ENCODE data around the gene HOXA6. TPM values are rescaled to one million over a fixed set of nuclear protein-coding genes. Genes with fewer than 3 reads are reported as not detected.

HOXA6 gene
- total RNA-seq, 1 experiment from 2014 or later, result 12.7 TPM

DNA sequence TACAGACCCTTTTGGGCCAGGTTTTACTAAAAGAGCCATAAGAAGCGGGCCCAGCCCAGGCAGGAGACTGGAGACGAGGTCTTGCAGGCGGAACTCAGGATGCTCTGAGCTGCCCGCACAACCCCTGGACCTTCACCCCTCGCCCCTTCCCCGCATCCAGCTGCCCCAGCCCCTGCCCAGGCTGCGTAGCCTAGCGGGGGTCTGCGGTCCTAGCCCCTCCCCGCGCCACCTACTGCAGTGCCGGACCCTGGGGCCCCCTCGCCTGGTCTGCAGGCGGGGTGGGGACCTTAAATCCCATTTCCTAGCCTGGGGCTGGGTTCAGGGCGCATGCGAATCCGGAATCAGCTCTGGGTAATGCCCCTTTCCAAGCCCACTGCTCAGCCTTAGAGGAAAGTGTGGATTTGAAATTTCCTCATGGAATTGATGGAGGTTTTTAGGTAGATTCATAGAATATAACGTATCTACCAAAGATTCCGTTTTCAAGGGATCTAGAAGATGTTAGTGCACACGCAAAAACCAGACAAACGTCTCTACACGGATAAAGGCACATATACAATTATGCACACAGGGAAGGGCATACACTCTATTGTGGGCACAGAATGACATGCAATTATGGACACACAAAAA, 5.4 kb upstream of the HOXA6 start:
- ChIA-PET POLR2A (interaction anchor here (1.5 kb wide), 1 partner anchor 9 kb away, joined by 4 read pairs; no protein-coding TSS in a partner anchor), CTCF (interaction anchor here (1.1 to 1.6 kb wide), 2 partner anchors 8 to 10 kb away, joined by 4 to 6 read pairs; no protein-coding TSS in a partner anchor), RAD21 (ENCODE audit: low non-redundant PET in 1 of 2, low total read pairs in 2 of 2, uncharacterized antibody in 2 of 2, unreplicated experiment in 2 of 2) (no interaction called here)
- Histone ChIP-seq H3K27me3 (ENCODE audit: insufficient read depth, low read length) (no peaks in the 10 kb centered on the region), H3K4me1 (ENCODE audit: control insufficient read depth in 1 of 2, insufficient read depth in 2 of 2, low read length in 2 of 2) (peaks cover 23 to 72% of the 10 kb centered on the region in 2 experiments), H3K36me3 (ENCODE audit: control insufficient read depth in 1 of 2, insufficient read depth in 2 of 2, low read length in 2 of 2) (no peaks in the 10 kb centered on the region), H3K4me3 (replicated peaks in 1 of 2; ENCODE audit: low read depth in 1 of 2, low read length in 2 of 2) (peak overlapping the region; percentile 60 to 71), H3K4me2 (ENCODE audit: low read length) (peak overlapping the region; percentile 95), H3K27ac (ENCODE audit: low read depth, low read length) (peak overlapping the region; percentile 82), H3K9me2 (ENCODE audit: insufficient read depth) (no peaks in the 10 kb centered on the region), H4K20me1 (ENCODE audit: insufficient read depth) (no peaks in the 10 kb centered on the region), H3K9ac (ENCODE audit: low read length) (peak overlapping the region; percentile 74), H2AFZ (ENCODE audit: low read depth, low read length, poor library complexity, severe bottlenecking) (peak overlapping the region; percentile 76), H3K79me2 (ENCODE audit: insufficient read depth, low read length) (peaks cover 49% of the 10 kb centered on the region), H3K9me3 (ENCODE audit: control insufficient read depth in 1 of 2, insufficient read depth in 1 of 2, low read depth in 1 of 2, low read length in 2 of 2) (no peaks in the 10 kb centered on the region)
- ATAC-seq, result no peak
- BruUV-seq (replicated peaks), result no TSS peak
- TF ChIP-seq ZBTB33 (IDR thresholded peaks at IDR 0.05; ENCODE audit: extremely low read depth, insufficient replicate concordance, low read length) (no peak), RAD21 (IDR thresholded peaks at IDR 0.05; ENCODE audit: low read depth) (no peak), POLR2AphosphoS5 (IDR thresholded peaks at IDR 0.05; ENCODE audit: low read depth, low read length) (no peak), MAX (IDR thresholded peaks at IDR 0.05) (no peak)
- no peak for DNase-seq (ENCODE audit: low read depth, low spot score)
- intact Hi-C loops (cut with micrococcal nuclease), result loop anchor here (5.0 kb wide), 1 partner anchor 301 kb away; no protein-coding TSS in a partner anchor

Measured in HCT116 (cell line).